ENCODE results near the gene PABPC1L. TPM values are rescaled to one million over a fixed set of nuclear protein-coding genes. Genes with fewer than 3 reads are reported as not detected.

The PABPC1L gene
- total and polyA plus RNA-seq, 2 donors (not counting 1 experiment from before 2014, with no cell fraction given) = 105 to 295 TPM

- no peak for DNase-seq
- no peaks in the 10 kb centered on the region for H3K79me2 ChIP-seq (ENCODE audit: control insufficient read depth, insufficient read depth, low read length)
- TF ChIP-seq EZH2 (IDR thresholded peaks at IDR 0.05; ENCODE audit: borderline replicate concordance, insufficient read depth, low read depth, low read length, poor library complexity, severe bottlenecking) (no peak), CTCF (IDR thresholded peaks at IDR 0.05) (no peak)
- WGBS (ENCODE audit: insufficient coverage) = over 99% methylated on average over 10 of the region's 10 CpGs
- peaks cover 0 to 62% of the 10 kb centered on the region in 2 experiments for H3K36me3 ChIP-seq (replicated peaks in 1 of 2; ENCODE audit: control extremely low read depth in 1 of 2, control insufficient read depth in 1 of 2, extremely low read depth in 1 of 2, insufficient read depth in 2 of 2, low read length in 1 of 2)
- intact Hi-C loops (cut with micrococcal nuclease) = no loop called here
- no peak for ATAC-seq (ENCODE audit: low read depth)
- no peaks in the 10 kb centered on the region for H4K20me1 ChIP-seq (ENCODE audit: control insufficient read depth, insufficient read depth, low read length, poor library complexity, severe bottlenecking)
- POLR2A ChIA-PET = interaction anchor here (0.5 kb wide), 1 partner anchor 35 kb away, joined by 5 read pairs; no protein-coding TSS in a partner anchor
- H2AFZ ChIP-seq (ENCODE audit: insufficient read depth, low read depth, low read length, poor library complexity, severe bottlenecking) = no peak overlapping the region
- H3K4me3 Mint-ChIP-seq = no peak overlapping the region
- H3K9me3 Mint-ChIP-seq (ENCODE audit: insufficient read depth) = no peaks in the 10 kb centered on the region
- no peak overlapping the region for H3K4me2 ChIP-seq (replicated peaks; ENCODE audit: low read depth, low read length, poor library complexity, severe bottlenecking)
- H3K27me3 ChIP-seq (replicated peaks in 1 of 4; ENCODE audit: control extremely low read depth in 1 of 4, control insufficient read depth in 3 of 4, insufficient read depth in 4 of 4, low read length in 3 of 4) = no peaks in the 10 kb centered on the region
- CTCF ChIA-PET = no interaction called here
- H3K27ac ChIP-seq (ENCODE audit: low read length in 2 of 2) = no peak overlapping the region
- no peaks in the 10 kb centered on the region for H3K9me3 ChIP-seq (ENCODE audit: control extremely low read depth in 1 of 3, control insufficient read depth in 2 of 3, insufficient read depth in 1 of 3, low read length in 2 of 3)
- H3K27me3 Mint-ChIP-seq = no peaks in the 10 kb centered on the region
- H3K4me1 ChIP-seq (ENCODE audit: control insufficient read depth in 2 of 2, insufficient read depth in 2 of 2, low read length in 2 of 2) = no peaks in the 10 kb centered on the region
- H3K9ac ChIP-seq (ENCODE audit: low read length) = no peak overlapping the region
- H3K4me3 ChIP-seq (ENCODE audit: control extremely low read depth in 1 of 5, extremely low read depth in 1 of 5, insufficient read depth in 1 of 5, low read depth in 2 of 5, low read length in 4 of 5) = no peak overlapping the region
- no peaks in the 10 kb centered on the region for H3K4me1 Mint-ChIP-seq
- no peak overlapping the region for H3K27ac Mint-ChIP-seq
These were observed 26.6 kb downstream of the PABPC1L start for GRCh38 chr20:44936510-44936909.

GRCh38 chr20:44938637-44939036, 28.8 kb downstream of the PABPC1L start:
- ChIA-PET CTCF (no interaction called here), POLR2A (no interaction called here)
- Histone ChIP-seq H2AFZ (ENCODE audit: insufficient read depth, low read depth, low read length, poor library complexity, severe bottlenecking) (no peak overlapping the region), H3K9me3 (ENCODE audit: control extremely low read depth in 1 of 3, control insufficient read depth in 2 of 3, insufficient read depth in 1 of 3, low read length in 2 of 3) (no peaks in the 10 kb centered on the region), H3K4me1 (ENCODE audit: control insufficient read depth in 2 of 2, insufficient read depth in 2 of 2, low read length in 2 of 2) (no peaks in the 10 kb centered on the region), H3K9ac (ENCODE audit: low read length) (no peak overlapping the region), H3K79me2 (ENCODE audit: control insufficient read depth, insufficient read depth, low read length) (no peaks in the 10 kb centered on the region), H3K27me3 (replicated peaks in 1 of 4; ENCODE audit: control extremely low read depth in 1 of 4, control insufficient read depth in 3 of 4, insufficient read depth in 4 of 4, low read length in 3 of 4) (no peaks in the 10 kb centered on the region), H3K4me2 (replicated peaks; ENCODE audit: low read depth, low read length, poor library complexity, severe bottlenecking) (no peak overlapping the region), H3K36me3 (replicated peaks in 1 of 2; ENCODE audit: control extremely low read depth in 1 of 2, control insufficient read depth in 1 of 2, extremely low read depth in 1 of 2, insufficient read depth in 2 of 2, low read length in 1 of 2) (peaks cover 0 to 69% of the 10 kb centered on the region in 2 experiments), H3K4me3 (ENCODE audit: control extremely low read depth in 1 of 5, extremely low read depth in 1 of 5, insufficient read depth in 1 of 5, low read depth in 2 of 5, low read length in 4 of 5) (no peak overlapping the region), H4K20me1 (ENCODE audit: control insufficient read depth, insufficient read depth, low read length, poor library complexity, severe bottlenecking) (peaks cover 5% of the 10 kb centered on the region), H3K27ac (ENCODE audit: low read length in 2 of 2) (no peak overlapping the region)
- H3K9me3 Mint-ChIP-seq (ENCODE audit: insufficient read depth) = no peaks in the 10 kb centered on the region
- H3K27ac Mint-ChIP-seq = no peak overlapping the region
- ATAC-seq (ENCODE audit: low read depth) (no peak), DNase-seq (no peak)
- intact Hi-C loops (cut with micrococcal nuclease) = no loop called here
- H3K4me1 Mint-ChIP-seq = no peaks in the 10 kb centered on the region
- TF ChIP-seq CTCF (IDR thresholded peaks at IDR 0.05) = no peak
- no peak for TF ChIP-seq EZH2 (IDR thresholded peaks at IDR 0.05; ENCODE audit: borderline replicate concordance, insufficient read depth, low read depth, low read length, poor library complexity, severe bottlenecking)
- H3K27me3 Mint-ChIP-seq = no peaks in the 10 kb centered on the region
- H3K4me3 Mint-ChIP-seq = no peak overlapping the region
- 92% methylated on average over 9 of the region's 9 CpGs for WGBS (ENCODE audit: insufficient coverage)
